Measurements from ENCODE around the gene TMEM130.

TMEM130 gene

GRCh38 chr7:98900815-98901214 lies 31.0 kb upstream of the TMEM130 start:
- no peaks in the 10 kb centered on the region for H3K4me1 ChIP-seq (ENCODE audit: control insufficient read depth, insufficient read depth, low read length)
- no peaks in the 10 kb centered on the region for H3K27me3 ChIP-seq (ENCODE audit: control insufficient read depth, insufficient read depth, low read length)
- peak overlapping the region; percentile 26; the same call in 1 of the 2 replicates for H3K27ac ChIP-seq (ENCODE audit: low read depth, low read length)
- H3K9ac ChIP-seq (ENCODE audit: low read length) = no peak overlapping the region
- H3K4me3 ChIP-seq (ENCODE audit: low read depth, low read length) = no peak overlapping the region
- H3K9me3 ChIP-seq (ENCODE audit: control insufficient read depth, insufficient read depth, low read depth, low read length) = no peaks in the 10 kb centered on the region
- H3K36me3 ChIP-seq (ENCODE audit: control insufficient read depth, insufficient read depth, low read length) = peaks cover 98% of the 10 kb centered on the region

- Histone ChIP-seq H3K27me3 (ENCODE audit: control insufficient read depth, insufficient read depth, low read length) (no peaks in the 10 kb centered on the region), H3K4me1 (ENCODE audit: control insufficient read depth, insufficient read depth, low read length) (no peaks in the 10 kb centered on the region), H3K27ac (ENCODE audit: low read depth, low read length) (no peak overlapping the region), H3K9me3 (ENCODE audit: control insufficient read depth, insufficient read depth, low read depth, low read length) (no peaks in the 10 kb centered on the region), H3K36me3 (ENCODE audit: control insufficient read depth, insufficient read depth, low read length) (peaks cover 98% of the 10 kb centered on the region), H3K9ac (ENCODE audit: low read length) (no peak overlapping the region), H3K4me3 (ENCODE audit: low read depth, low read length) (no peak overlapping the region)
Observed at GRCh38 chr7:98899816-98900215, 30.0 kb upstream of the TMEM130 start.

DNA sequence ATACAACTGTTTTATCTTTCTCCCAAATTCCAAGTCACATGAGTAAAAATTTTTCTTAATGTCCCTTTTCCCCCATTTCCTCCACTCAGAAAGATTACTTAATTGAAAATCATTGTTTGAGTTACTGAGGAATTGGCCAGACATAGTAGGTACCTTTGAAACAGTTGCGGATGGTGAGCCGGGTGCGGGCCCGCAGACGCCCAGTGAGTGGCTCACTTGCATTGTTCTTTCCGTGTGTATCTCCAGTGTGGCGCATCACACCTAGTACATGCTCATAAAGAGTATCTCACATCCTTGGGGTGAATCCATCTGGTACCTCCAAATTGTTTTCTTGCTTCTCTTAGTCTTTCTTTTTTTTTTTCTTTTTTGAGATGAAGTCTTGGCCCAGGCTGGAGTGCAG lies 22.8 kb upstream of the TMEM130 start:
- H3K4me3 ChIP-seq (ENCODE audit: low read depth, low read length) = no peak overlapping the region
- no peak overlapping the region for H3K9ac ChIP-seq (ENCODE audit: low read length)
- no peak overlapping the region for H3K27ac ChIP-seq (ENCODE audit: low read depth, low read length)
- H3K27me3 ChIP-seq (ENCODE audit: control insufficient read depth, insufficient read depth, low read length) = no peaks in the 10 kb centered on the region
- peaks cover 83% of the 10 kb centered on the region for H3K36me3 ChIP-seq (ENCODE audit: control insufficient read depth, insufficient read depth, low read length)
- H3K4me1 ChIP-seq (ENCODE audit: control insufficient read depth, insufficient read depth, low read length) = no peaks in the 10 kb centered on the region
- no peaks in the 10 kb centered on the region for H3K9me3 ChIP-seq (ENCODE audit: control insufficient read depth, insufficient read depth, low read depth, low read length)

GRCh38 chr7:98887038-98887437 lies 17.2 kb upstream of the TMEM130 start:
- no peaks in the 10 kb centered on the region for H3K9me3 ChIP-seq (ENCODE audit: control insufficient read depth, insufficient read depth, low read depth, low read length)
- no peak overlapping the region for H3K9ac ChIP-seq (ENCODE audit: low read length)
- H3K27ac ChIP-seq (ENCODE audit: low read depth, low read length) = no peak overlapping the region
- peaks cover 81% of the 10 kb centered on the region for H3K36me3 ChIP-seq (ENCODE audit: control insufficient read depth, insufficient read depth, low read length)
- H3K4me1 ChIP-seq (ENCODE audit: control insufficient read depth, insufficient read depth, low read length) = no peaks in the 10 kb centered on the region
- no peak overlapping the region for H3K4me3 ChIP-seq (ENCODE audit: low read depth, low read length)
- no peaks in the 10 kb centered on the region for H3K27me3 ChIP-seq (ENCODE audit: control insufficient read depth, insufficient read depth, low read length)

- H3K36me3 ChIP-seq (ENCODE audit: control insufficient read depth, insufficient read depth, low read length) = peaks cover 75% of the 10 kb centered on the region
- no peak overlapping the region for H3K9ac ChIP-seq (ENCODE audit: low read length)
- H3K9me3 ChIP-seq (ENCODE audit: control insufficient read depth, insufficient read depth, low read depth, low read length) = no peaks in the 10 kb centered on the region
- H3K27me3 ChIP-seq (ENCODE audit: control insufficient read depth, insufficient read depth, low read length) = no peaks in the 10 kb centered on the region
- no peaks in the 10 kb centered on the region for H3K4me1 ChIP-seq (ENCODE audit: control insufficient read depth, insufficient read depth, low read length)
- H3K27ac ChIP-seq (ENCODE audit: low read depth, low read length) = no peak overlapping the region
- H3K4me3 ChIP-seq (ENCODE audit: low read depth, low read length) = no peak overlapping the region
Observed at GRCh38 chr7:98884416-98884815, 14.6 kb upstream of the TMEM130 start.

DNA sequence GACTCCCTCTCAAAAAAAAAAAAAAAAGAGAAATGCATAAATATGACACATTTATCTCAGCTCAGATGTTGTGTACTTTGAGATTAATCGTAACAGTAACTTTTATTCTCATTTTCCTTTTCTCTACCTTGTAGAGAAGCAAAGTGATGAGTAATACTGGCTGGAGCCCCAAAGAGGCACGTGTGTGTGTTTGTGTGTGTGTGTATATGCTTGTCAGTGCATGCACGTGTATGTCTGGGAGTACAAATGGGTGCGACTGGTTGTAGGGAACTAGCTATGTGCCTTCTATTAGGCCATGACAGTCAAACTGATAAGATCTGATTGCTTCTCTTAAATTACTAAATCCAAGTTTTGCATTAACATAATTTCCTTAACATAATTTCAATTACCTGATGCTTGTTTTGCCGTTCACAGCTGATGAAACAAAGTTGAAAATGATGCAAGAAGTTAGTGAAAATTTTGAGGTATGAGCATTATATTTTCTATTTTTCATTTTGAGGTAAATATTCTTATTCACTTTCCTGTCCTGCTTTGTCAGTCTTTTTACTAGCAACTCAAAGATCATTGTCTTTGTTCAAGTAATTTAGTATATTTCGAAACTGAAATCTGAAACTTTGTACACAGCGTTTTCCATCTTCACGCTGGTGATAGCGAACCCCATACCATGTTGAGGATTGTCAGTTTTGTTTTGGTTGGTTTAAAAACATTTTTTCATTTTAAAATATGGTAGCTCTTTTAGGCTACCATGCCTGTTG lies 11.9 kb upstream of the TMEM130 start:
- Histone ChIP-seq H3K27ac (ENCODE audit: low read depth, low read length) (no peak overlapping the region), H3K4me1 (ENCODE audit: control insufficient read depth, insufficient read depth, low read length) (peaks cover 6% of the 10 kb centered on the region; the same call in 1 of the 2 replicates), H3K9ac (ENCODE audit: low read length) (no peak overlapping the region)

DNA sequence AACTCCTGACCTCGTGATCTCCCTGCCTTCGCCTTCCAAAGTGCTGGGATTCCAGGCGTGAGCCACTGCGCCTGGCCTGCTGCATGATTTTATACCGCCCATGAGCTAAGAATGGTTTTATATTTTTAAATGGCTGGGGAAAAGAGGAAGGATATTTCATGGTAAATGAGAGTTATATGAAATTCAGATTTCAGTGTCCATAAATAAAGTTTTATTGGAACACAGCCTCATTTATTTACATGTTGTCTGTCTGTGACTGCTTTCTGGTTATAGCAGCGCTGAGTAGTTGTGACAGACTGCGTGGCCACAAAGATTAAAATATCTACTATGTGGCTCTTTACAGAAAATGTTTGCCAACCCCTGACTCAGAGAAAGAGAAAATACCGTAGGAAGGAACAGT lies 10.7 kb upstream of the TMEM130 start:
- no peak overlapping the region for H3K4me3 ChIP-seq (ENCODE audit: low read depth, low read length)
- no peaks in the 10 kb centered on the region for H3K27me3 ChIP-seq (ENCODE audit: control insufficient read depth, insufficient read depth, low read length)
- H3K4me1 ChIP-seq (ENCODE audit: control insufficient read depth, insufficient read depth, low read length) = peaks cover 6% of the 10 kb centered on the region; the same call in 1 of the 2 replicates
- no peak overlapping the region for H3K27ac ChIP-seq (ENCODE audit: low read depth, low read length)
- no peaks in the 10 kb centered on the region for H3K9me3 ChIP-seq (ENCODE audit: control insufficient read depth, insufficient read depth, low read depth, low read length)
- no peak overlapping the region for H3K9ac ChIP-seq (ENCODE audit: low read length)
- peaks cover 47% of the 10 kb centered on the region for H3K36me3 ChIP-seq (ENCODE audit: control insufficient read depth, insufficient read depth, low read length)

More for the DNA sequence above, 11.9 kb upstream of the TMEM130 start:
- Histone ChIP-seq H3K9me3 (ENCODE audit: control insufficient read depth, insufficient read depth, low read depth, low read length) (no peaks in the 10 kb centered on the region), H3K36me3 (ENCODE audit: control insufficient read depth, insufficient read depth, low read length) (peaks cover 55% of the 10 kb centered on the region), H3K4me3 (ENCODE audit: low read depth, low read length) (no peak overlapping the region), H3K27me3 (ENCODE audit: control insufficient read depth, insufficient read depth, low read length) (no peaks in the 10 kb centered on the region)

- Histone ChIP-seq H3K27me3 (ENCODE audit: control insufficient read depth, insufficient read depth, low read length) (no peaks in the 10 kb centered on the region), H3K9me3 (ENCODE audit: control insufficient read depth, insufficient read depth, low read depth, low read length) (no peaks in the 10 kb centered on the region), H3K4me3 (ENCODE audit: low read depth, low read length) (peak overlapping the region; percentile 98), H3K9ac (ENCODE audit: low read length) (no peak overlapping the region), H3K36me3 (ENCODE audit: control insufficient read depth, insufficient read depth, low read length) (peaks cover 43% of the 10 kb centered on the region), H3K27ac (ENCODE audit: low read depth, low read length) (no peak overlapping the region), H3K4me1 (ENCODE audit: control insufficient read depth, insufficient read depth, low read length) (peaks cover 6% of the 10 kb centered on the region; the same call in 1 of the 2 replicates)
Observed at GRCh38 chr7:98879979-98880315, 10.1 kb upstream of the TMEM130 start.

DNA sequence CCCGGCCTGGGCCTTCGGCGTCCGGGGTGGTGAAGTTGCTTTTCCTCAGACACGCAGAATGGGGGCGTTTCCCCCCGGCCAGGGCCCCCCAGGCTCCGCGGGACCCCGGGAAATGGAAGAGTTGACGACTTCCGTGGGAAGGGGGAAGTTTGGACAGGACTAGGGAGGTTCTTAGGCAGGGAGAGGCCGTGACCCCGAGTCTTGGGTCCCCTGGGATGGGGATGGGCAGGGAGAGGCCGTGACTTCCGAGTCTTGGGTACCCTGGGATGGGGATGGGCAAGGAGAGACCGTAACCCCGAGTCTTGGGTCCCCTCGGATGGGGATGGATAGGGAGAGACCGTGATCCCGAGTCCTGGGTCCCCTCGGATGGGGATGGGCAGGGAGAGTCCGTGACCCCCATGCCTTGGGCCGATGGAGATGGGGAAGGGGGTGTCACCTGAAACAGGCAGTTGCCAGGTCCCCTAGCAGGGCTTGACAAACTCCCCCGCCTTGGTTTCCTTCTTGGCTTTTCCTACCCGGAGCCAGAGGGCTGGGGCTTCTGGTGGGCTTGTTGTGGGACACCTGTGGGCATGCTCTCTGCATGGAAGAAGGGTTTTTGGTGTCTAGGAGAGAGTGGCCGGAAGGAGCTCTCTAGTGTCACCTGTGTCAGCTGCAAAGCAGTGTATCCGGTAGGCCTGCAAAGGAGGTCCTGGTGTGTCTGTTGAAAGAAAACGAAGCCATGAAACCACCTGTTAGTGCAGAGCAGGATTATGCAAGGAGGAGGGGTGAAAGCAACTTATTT lies 9.6 kb upstream of the TMEM130 start:
- H3K27me3 ChIP-seq (ENCODE audit: control insufficient read depth, insufficient read depth, low read length) = no peaks in the 10 kb centered on the region
- H3K9me3 ChIP-seq (ENCODE audit: control insufficient read depth, insufficient read depth, low read depth, low read length) = no peaks in the 10 kb centered on the region
- H3K4me3 ChIP-seq (ENCODE audit: low read depth, low read length) = peak overlapping the region; percentile 98
- peaks cover 6% of the 10 kb centered on the region; the same call in 1 of the 2 replicates for H3K4me1 ChIP-seq (ENCODE audit: control insufficient read depth, insufficient read depth, low read length)
- peak overlapping the region; percentile 97; the same call in 1 of the 2 replicates for H3K27ac ChIP-seq (ENCODE audit: low read depth, low read length)
- peak overlapping the region; percentile 96 for H3K9ac ChIP-seq (ENCODE audit: low read length)
- peaks cover 37% of the 10 kb centered on the region for H3K36me3 ChIP-seq (ENCODE audit: control insufficient read depth, insufficient read depth, low read length)

DNA sequence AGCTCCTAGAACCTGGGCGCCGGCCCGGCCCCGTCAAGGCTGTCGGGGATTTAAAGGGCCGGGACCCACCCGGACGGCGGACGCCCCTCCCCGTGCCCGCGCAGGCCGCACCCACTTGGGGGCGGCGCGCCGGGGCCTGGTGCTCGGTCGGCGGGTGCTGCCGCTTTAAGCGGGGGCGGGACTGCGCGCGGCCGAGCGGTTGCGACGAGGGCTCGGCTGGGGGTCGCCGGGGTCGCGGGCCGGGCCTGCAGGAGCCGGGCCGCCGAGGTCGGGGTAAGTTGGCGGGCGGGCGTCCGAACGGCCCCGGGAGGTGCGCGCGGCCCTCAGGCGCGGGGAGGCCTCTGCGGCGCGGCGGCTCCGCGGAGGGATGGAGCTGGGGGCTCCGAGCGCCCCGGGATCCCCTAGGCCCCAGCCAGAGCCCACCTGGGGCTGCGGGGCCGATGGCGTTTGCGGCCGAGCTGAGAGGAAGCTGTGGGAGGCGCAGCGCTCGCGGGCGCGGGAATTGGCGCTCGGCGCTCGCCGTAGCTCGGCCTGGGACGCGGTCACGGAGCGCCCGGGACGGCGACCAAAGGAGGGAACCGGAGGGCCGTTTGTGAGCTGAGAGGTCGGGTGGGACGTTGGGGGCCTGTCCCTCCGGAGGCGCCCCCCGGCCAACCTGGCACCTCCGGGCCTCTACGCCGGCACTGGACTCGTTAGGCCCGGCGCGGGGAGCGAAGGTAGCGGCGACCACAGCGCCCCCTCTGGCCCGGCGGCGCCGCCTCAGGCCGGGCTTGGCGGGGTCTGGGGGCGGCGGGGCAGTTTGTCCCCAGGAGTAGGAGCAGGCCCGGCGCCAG lies 8.8 kb upstream of the TMEM130 start, which contains the start of gene TRRAP:
TSS of gene TRRAP (plus strand) at position 168 of the 833 bp plus-strand sequence. CDS start 2,619 bp downstream, outside the sequence.
- no peaks in the 10 kb centered on the region for H3K27me3 ChIP-seq (ENCODE audit: control insufficient read depth, insufficient read depth, low read length)
- peaks cover 29% of the 10 kb centered on the region for H3K36me3 ChIP-seq (ENCODE audit: control insufficient read depth, insufficient read depth, low read length)
- H3K9ac ChIP-seq (ENCODE audit: low read length) = peak within 1 kb of the TSS; percentile 96
- H3K27ac ChIP-seq (ENCODE audit: low read depth, low read length) = peak within 1 kb of the TSS; percentile 97
- peak within 1 kb of the TSS; percentile 98 for H3K4me3 ChIP-seq (ENCODE audit: low read depth, low read length)
- H3K9me3 ChIP-seq (ENCODE audit: control insufficient read depth, insufficient read depth, low read depth, low read length) = no peaks in the 10 kb centered on the region
- H3K4me1 ChIP-seq (ENCODE audit: control insufficient read depth, insufficient read depth, low read length) = peaks cover 6% of the 10 kb centered on the region; the same call in 1 of the 2 replicates
